Natural killer cell (primary cell): ENCODE results near the gene PECR. TPM values are rescaled to one million over a fixed set of nuclear protein-coding genes. Genes with fewer than 3 reads are reported as not detected.

ENCODE experiments used
- ATAC-seq, 3 donors: fragments of 150-1000 bp in 2 of 3; fragments of 200-7000 bp in 1 of 3; cut with Tn5 transposase; 1 replicate in 1 of 3; 2 replicates in 2 of 3; pipeline ENCODE4 v1.10.0; 2021; ENCODE audit warnings: mild to moderate bottlenecking in 2 of 3, moderate library complexity in 2 of 3
- DNase-seq, 2 donors: peaks; one replicate each; pipeline versions ENCODE4 v3.0.0 to v3.0.0-alpha.2; 2013 to 2021; ENCODE audit warnings: mixed read lengths in 1 of 2
- H3K27ac ChIP-seq: one replicate; pipeline ENCODE4 v1.5.1; 2013; ENCODE audit warnings: mild to moderate bottlenecking, low read length
- H3K27me3 ChIP-seq: one replicate; pipeline ENCODE4 v1.6.1; 2013; ENCODE audit warnings: low read length; ENCODE audit not compliant: control insufficient read depth, insufficient read depth
- H3K36me3 ChIP-seq: one replicate; pipeline ENCODE4 v1.6.1; 2013; ENCODE audit warnings: low read length; ENCODE audit not compliant: control insufficient read depth, insufficient read depth
- H3K4me1 ChIP-seq: one replicate; pipeline ENCODE4 v1.6.1; 2013; ENCODE audit warnings: low read length; ENCODE audit not compliant: control insufficient read depth, insufficient read depth
- H3K4me3 ChIP-seq: one replicate; pipeline ENCODE4 v1.5.1; 2013; ENCODE audit warnings: low read length
- H3K9me3 ChIP-seq: one replicate; pipeline ENCODE4 v1.6.1; 2013; ENCODE audit warnings: low read length; ENCODE audit not compliant: control insufficient read depth, insufficient read depth
- H3K27ac Mint-ChIP-seq, 2 donors: one replicate each; pipeline ENCODE4 v1.8.0; 2022; ENCODE audit warnings: mild to moderate bottlenecking in 2 of 2, mixed read lengths in 2 of 2, moderate library complexity in 1 of 2
- H3K27me3 Mint-ChIP-seq, 2 donors: one replicate each; pipeline ENCODE4 v1.8.0; 2022; ENCODE audit warnings: low read depth in 2 of 2, mixed read lengths in 2 of 2
- H3K36me3 Mint-ChIP-seq: one replicate; pipeline ENCODE4 v1.8.0; 2022; ENCODE audit warnings: mixed read lengths
- H3K4me1 Mint-ChIP-seq, 2 donors: one replicate each; pipeline ENCODE4 v1.8.0; 2022; ENCODE audit warnings: mixed read lengths in 2 of 2
- H3K4me3 Mint-ChIP-seq: one replicate; pipeline ENCODE4 v1.8.0; 2022; ENCODE audit warnings: mild to moderate bottlenecking, moderate library complexity, mixed read lengths
- H3K9me3 Mint-ChIP-seq, 2 donors: one replicate each; pipeline ENCODE4 v1.8.0; 2022; ENCODE audit warnings: mixed read lengths in 2 of 2
- WGBS: methylation state at CpG from one replicate; pipeline ENCODE4 v1.1.7; 2013; ENCODE audit warnings: missing lambda C conversion rate; ENCODE audit not compliant: insufficient coverage; 5-methylcytosine and 5-hydroxymethylcytosine counted together
- intact Hi-C: fragments of 100-400 bp; cut with micrococcal nuclease; formaldehyde crosslinking; loops from one replicate; pipeline ENCODE4 v1.14.2; 2022
- total RNA-seq, 4 donors: library from RNA; stranded (reverse); fragments of 120-200 nt in 1 of 4; gene quantifications; one replicate each; pipeline versions ENCODE4 v1.2.3 to v1.2.4, GENCODE V29; 2013 to 2022
- TF ChIP-seq, protein P1 (sequence below): fragments of 200-600 bp; IDR thresholded peaks from one replicate; pipeline ENCODE4 v1.8.0; 2022; ENCODE audit warnings: antibody characterized with exemption

The PECR gene
- total RNA-seq, 3 donors from 2014 or later (not counting 1 experiment from before 2014, with no cell fraction given): 15.4 to 25.7 (median 17.5) TPM

DNA sequence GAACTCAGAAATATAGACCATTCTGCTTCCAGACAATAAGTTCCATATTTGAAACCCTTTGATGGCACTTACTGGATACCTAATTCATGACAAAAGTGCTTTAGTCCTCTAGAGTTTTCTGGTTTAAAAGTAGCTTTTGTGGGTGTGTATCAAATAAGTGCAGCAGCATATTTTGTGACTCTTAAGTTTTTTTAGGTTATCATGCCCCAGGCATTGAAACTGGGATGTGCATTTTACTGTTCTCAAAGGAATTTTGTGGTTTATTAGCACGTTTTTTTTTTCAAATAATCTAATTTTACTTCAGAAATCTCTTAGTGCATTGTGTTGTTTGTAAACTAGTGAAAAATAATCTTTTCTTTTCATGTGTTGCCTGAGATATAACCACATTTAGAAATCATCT, 29.0 kb upstream of the PECR start:
- Histone ChIP-seq H3K9me3 (no peaks in the 10 kb centered on the region), H3K36me3 (peaks cover 35% of the 10 kb centered on the region), H3K27me3 (no peaks in the 10 kb centered on the region), H3K4me3 (no peak overlapping the region), H3K27ac (peak overlapping the region; percentile 96), H3K4me1 (peaks cover 16% of the 10 kb centered on the region)
- Mint-ChIP-seq H3K27ac (peak overlapping the region; percentile 98 to 100), H3K27me3 (no peaks in the 10 kb centered on the region), H3K36me3 (peaks cover 20% of the 10 kb centered on the region), H3K9me3 (no peaks in the 10 kb centered on the region), H3K4me1 (peaks cover 66 to 68% of the 10 kb centered on the region in 2 donors), H3K4me3 (peak overlapping the region; percentile 100)
- no peak for ATAC-seq
- TF ChIP-seq, protein P1, sequence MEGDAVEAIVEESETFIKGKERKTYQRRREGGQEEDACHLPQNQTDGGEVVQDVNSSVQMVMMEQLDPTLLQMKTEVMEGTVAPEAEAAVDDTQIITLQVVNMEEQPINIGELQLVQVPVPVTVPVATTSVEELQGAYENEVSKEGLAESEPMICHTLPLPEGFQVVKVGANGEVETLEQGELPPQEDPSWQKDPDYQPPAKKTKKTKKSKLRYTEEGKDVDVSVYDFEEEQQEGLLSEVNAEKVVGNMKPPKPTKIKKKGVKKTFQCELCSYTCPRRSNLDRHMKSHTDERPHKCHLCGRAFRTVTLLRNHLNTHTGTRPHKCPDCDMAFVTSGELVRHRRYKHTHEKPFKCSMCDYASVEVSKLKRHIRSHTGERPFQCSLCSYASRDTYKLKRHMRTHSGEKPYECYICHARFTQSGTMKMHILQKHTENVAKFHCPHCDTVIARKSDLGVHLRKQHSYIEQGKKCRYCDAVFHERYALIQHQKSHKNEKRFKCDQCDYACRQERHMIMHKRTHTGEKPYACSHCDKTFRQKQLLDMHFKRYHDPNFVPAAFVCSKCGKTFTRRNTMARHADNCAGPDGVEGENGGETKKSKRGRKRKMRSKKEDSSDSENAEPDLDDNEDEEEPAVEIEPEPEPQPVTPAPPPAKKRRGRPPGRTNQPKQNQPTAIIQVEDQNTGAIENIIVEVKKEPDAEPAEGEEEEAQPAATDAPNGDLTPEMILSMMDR: no peak
- no CpG with 5 or more reads among the region's 1 CpG for WGBS
- intact Hi-C loops: no loop called here
- DNase-seq: no peak

GRCh38 chr2:216109962-216110614, 28.5 kb upstream of the PECR start:
- Histone ChIP-seq H3K4me3 (peak overlapping the region; percentile 99), H3K9me3 (no peaks in the 10 kb centered on the region), H3K27me3 (no peaks in the 10 kb centered on the region), H3K27ac (peak overlapping the region; percentile 96), H3K4me1 (peaks cover 13% of the 10 kb centered on the region), H3K36me3 (peaks cover 35% of the 10 kb centered on the region)
- Mint-ChIP-seq H3K9me3 (no peaks in the 10 kb centered on the region), H3K36me3 (peaks cover 20% of the 10 kb centered on the region), H3K27ac (peak overlapping the region; percentile 98 to 100), H3K27me3 (no peaks in the 10 kb centered on the region), H3K4me3 (peak overlapping the region; percentile 100), H3K4me1 (peaks cover 62 to 64% of the 10 kb centered on the region in 2 donors)
- TF ChIP-seq, protein P1: peak; percentile 66
- ATAC-seq: peak in 1 of 3 donors; percentile 6
- DNase-seq: peak in 1 of 2 donors; percentile 66
- WGBS: 7% methylated on average over 7 of the region's 10 CpGs
- intact Hi-C loops: loop anchor here (1.0 kb wide), 1 partner anchor 302 kb away; the partner anchor contains the start of gene SMARCAL1

DNA sequence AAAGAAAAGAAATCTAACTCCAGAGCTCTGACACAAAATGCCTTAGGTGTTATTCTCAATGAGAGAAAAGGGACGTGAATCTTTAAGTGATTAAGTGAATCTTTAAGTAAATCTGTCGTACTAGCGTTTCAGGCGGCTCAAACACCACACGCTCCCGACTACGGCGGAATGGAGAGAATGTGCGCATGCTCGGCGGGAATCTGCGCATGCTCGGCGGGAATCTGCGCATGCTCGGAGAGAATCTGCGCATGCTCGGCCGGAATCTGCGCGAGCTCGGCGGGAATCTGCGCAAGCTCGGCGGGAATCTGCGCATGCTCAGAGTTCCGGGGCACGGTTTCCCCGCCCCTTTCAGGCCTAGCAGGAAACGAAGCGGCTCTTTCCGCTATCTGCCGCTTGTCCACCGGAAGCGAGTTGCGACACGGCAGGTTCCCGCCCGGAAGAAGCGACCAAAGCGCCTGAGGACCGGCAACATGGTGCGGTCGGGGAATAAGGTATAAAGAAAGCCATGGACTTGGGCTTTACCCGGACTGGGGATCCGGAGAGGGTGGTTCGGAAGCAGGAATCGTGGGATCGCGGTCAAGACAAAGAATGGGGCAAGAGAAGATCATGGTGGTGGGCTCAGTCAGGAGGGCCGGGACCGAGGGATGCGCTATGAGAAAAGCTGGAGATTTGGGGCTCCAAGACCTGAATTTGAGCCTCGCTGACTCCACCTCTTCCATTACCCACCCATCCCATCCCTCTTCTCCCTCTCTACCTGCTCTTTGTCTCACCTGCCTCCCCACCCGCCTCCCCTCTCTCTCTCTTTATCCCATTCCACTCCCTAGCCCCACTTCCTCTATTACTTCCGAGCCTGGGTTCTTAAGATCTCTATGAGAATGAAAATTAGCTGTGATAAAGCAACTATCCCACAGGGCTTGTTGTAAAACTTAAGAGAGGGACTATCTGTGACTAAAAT, 27.6 kb upstream of the PECR start, which contains the start of gene XRCC5:
Gene XRCC5, plus strand, starts transcription at position 382 of the 955 bp plus-strand sequence. Its CDS starts 89 bp downstream, at position 471.
- H3K4me3 ChIP-seq: peak within 1 kb of the TSS; percentile 99
- no peaks in the 10 kb centered on the region for H3K27me3 ChIP-seq
- H3K27ac Mint-ChIP-seq: peak within 1 kb of the TSS; percentile 98 to 100
- H3K9me3 Mint-ChIP-seq: no peaks in the 10 kb centered on the region
- peaks cover 54 to 56% of the 10 kb centered on the region in 2 donors for H3K4me1 Mint-ChIP-seq
- H3K36me3 ChIP-seq: peaks cover 32% of the 10 kb centered on the region
- 0% methylated on average over 56 of the region's 57 CpGs for WGBS
- peak; percentile 98 to 100 for DNase-seq
- no peaks in the 10 kb centered on the region for H3K9me3 ChIP-seq
- peaks cover 15% of the 10 kb centered on the region for H3K36me3 Mint-ChIP-seq
- H3K27ac ChIP-seq: peak within 1 kb of the TSS; percentile 96
- intact Hi-C loops: loop anchor here (1.0 kb wide), 1 partner anchor 303 kb away; the partner anchor contains the start of gene SMARCAL1
- TF ChIP-seq, protein P1: no peak
- peak; percentile 87 to 92 (median 91) for ATAC-seq
- H3K27me3 Mint-ChIP-seq: no peaks in the 10 kb centered on the region
- peaks cover 7% of the 10 kb centered on the region for H3K4me1 ChIP-seq
- H3K4me3 Mint-ChIP-seq: peak within 1 kb of the TSS; percentile 100
